Caco-2 (cell line): Measurements from ENCODE around the gene GABRG3. TPM values are rescaled to one million over a fixed set of nuclear protein-coding genes. Genes with fewer than 3 reads are reported as not detected.
A peak's percentile ranks its signal among the peaks of the same experiment; 100 is the strongest.

Source experiments
- BruUV-seq: library from RNA; stranded (reverse); fragments of 400-500 nt; replicated peaks from 2 replicates; lab custom pipeline; 2021; lab: Mats Ljungman, UMichigan
- CTCF ChIA-PET: fragments of 300-600 bp; sonication (Branson Sonifier 250); formaldehyde crosslinking; loops from one replicate; lab custom pipeline; 2022; ENCODE audit warnings: antibody characterized with exemption; lab: Charles Lee
- POLR2A ChIA-PET: fragments of 300-600 bp; sonication (Branson Sonifier 250); formaldehyde crosslinking; loops from one replicate; lab custom pipeline; 2022; ENCODE audit warnings: antibody characterized with exemption; lab: Charles Lee
- DNase-seq, 2 experiments: peaks; one replicate each; pipeline versions ENCODE4 v3.0.0 to v3.0.0-alpha.2; 2020 to 2022
- H3K27me3 ChIP-seq: replicated peaks from 2 replicates; pipeline ENCODE4 v1.6.0; 2011; ENCODE audit warnings: low read length; ENCODE audit not compliant: control insufficient read depth, insufficient read depth
- H3K36me3 ChIP-seq: 2 replicates; pipeline ENCODE4 v1.5.1; 2011; ENCODE audit warnings: low read length; ENCODE audit not compliant: control insufficient read depth, insufficient read depth
- H3K4me1 ChIP-seq: fragments of 250-450 bp; sonication (Bioruptor Pico); 2 replicates; pipeline ENCODE4 v1.5.1; 2020; ENCODE audit warnings: mild to moderate bottlenecking
- H3K4me3 ChIP-seq: 2 replicates; pipeline ENCODE4 v1.5.1; 2011; ENCODE audit warnings: low read depth, mild to moderate bottlenecking, control low read depth, low read length
- H3K9me3 ChIP-seq: fragments of 250-450 bp; sonication (Bioruptor Pico); 2 replicates; pipeline ENCODE4 v1.5.1; 2020; ENCODE audit warnings: mild to moderate bottlenecking, moderate library complexity
- H3K27ac Mint-ChIP-seq: one replicate; pipeline ENCODE4 v1.8.0; 2022; ENCODE audit warnings: mixed read lengths; ENCODE audit not compliant: unreplicated experiment
- H3K27me3 Mint-ChIP-seq: one replicate; pipeline ENCODE4 v1.8.0; 2022; ENCODE audit warnings: mixed read lengths; ENCODE audit not compliant: insufficient read depth, unreplicated experiment
- H3K36me3 Mint-ChIP-seq: one replicate; pipeline ENCODE4 v1.8.0; 2022; ENCODE audit warnings: mild to moderate bottlenecking, mixed read lengths; ENCODE audit not compliant: insufficient read depth, unreplicated experiment
- H3K4me1 Mint-ChIP-seq: one replicate; pipeline ENCODE4 v1.8.0; 2022; ENCODE audit warnings: low read depth, mixed read lengths; ENCODE audit not compliant: unreplicated experiment
- H3K4me3 Mint-ChIP-seq: one replicate; pipeline ENCODE4 v1.8.0; 2022; ENCODE audit warnings: mild to moderate bottlenecking, moderate library complexity, mixed read lengths; ENCODE audit not compliant: unreplicated experiment
- H3K9me3 Mint-ChIP-seq: one replicate; pipeline ENCODE4 v1.8.0; 2022; ENCODE audit warnings: mixed read lengths; ENCODE audit not compliant: unreplicated experiment
- CTCF ChIP-seq, 2 experiments: fragments of 200-600 bp in 1 of 2; IDR thresholded peaks; 1 replicate in 1 of 2; 2 replicates in 1 of 2; pipeline versions ENCODE4 v1.5.1 to v1.8.0; 2011 to 2022; ENCODE audit warnings: antibody characterized with exemption in 1 of 2, control low read depth in 1 of 2, inconsistent platforms in 1 of 2, low read depth in 1 of 2, low read length in 1 of 2, mild to moderate bottlenecking in 1 of 2, moderate library complexity in 1 of 2; ENCODE audit not compliant: insufficient read depth in 1 of 2, severe bottlenecking in 1 of 2, unreplicated experiment in 1 of 2
- intact Hi-C: fragments of 100-400 bp; cut with micrococcal nuclease; formaldehyde crosslinking; loops from one replicate; pipeline ENCODE4 v1.10.0; 2022; ENCODE audit not compliant: unreplicated experiment
- total RNA-seq: library from RNA; stranded (reverse); gene quantifications from 2 replicates; pipeline ENCODE4 v1.2.3, GENCODE V29; 2022

GABRG3 gene
- total RNA-seq, 1 experiment from 2014 or later: not detected

- POLR2A ChIA-PET: no interaction called here
- H3K9me3 Mint-ChIP-seq: peaks cover 68% of the 10 kb centered on the region
- no peak for TF ChIP-seq CTCF (IDR thresholded peaks at IDR 0.05; ENCODE audit: insufficient read depth in 1 of 2, low read depth in 1 of 2, low read length in 1 of 2, severe bottlenecking in 1 of 2, unreplicated experiment in 1 of 2)
Measured at GRCh38 chr15:27512281-27513001, 541.5 kb downstream of the GABRG3 start.

GRCh38 chr15:27514526-27514925 lies 543.5 kb downstream of the GABRG3 start:
- CTCF ChIA-PET: no interaction called here
- H3K27me3 Mint-ChIP-seq: no peaks in the 10 kb centered on the region
- H3K27ac Mint-ChIP-seq: no peak overlapping the region
- no peaks in the 10 kb centered on the region for H3K36me3 Mint-ChIP-seq
- no TSS peak for BruUV-seq
- H3K4me3 Mint-ChIP-seq: no peak overlapping the region
- peaks cover 65% of the 10 kb centered on the region for H3K9me3 Mint-ChIP-seq
- H3K4me3 ChIP-seq: no peak overlapping the region
- H3K4me1 Mint-ChIP-seq: no peaks in the 10 kb centered on the region
- no peak for DNase-seq
- POLR2A ChIA-PET: no interaction called here
- intact Hi-C loops: no loop called here
- no peaks in the 10 kb centered on the region for H3K36me3 ChIP-seq
- H3K4me1 ChIP-seq: no peaks in the 10 kb centered on the region
- TF ChIP-seq CTCF (IDR thresholded peaks at IDR 0.05; ENCODE audit: insufficient read depth in 1 of 2, low read depth in 1 of 2, low read length in 1 of 2, severe bottlenecking in 1 of 2, unreplicated experiment in 1 of 2): no peak
- H3K27me3 ChIP-seq: no peaks in the 10 kb centered on the region
- peaks cover 5% of the 10 kb centered on the region for H3K9me3 ChIP-seq

More at GRCh38 chr15:27512281-27513001, 541.5 kb downstream of the GABRG3 start:
- Histone ChIP-seq H3K27me3 (no peaks in the 10 kb centered on the region), H3K9me3 (peaks cover 24% of the 10 kb centered on the region), H3K36me3 (no peaks in the 10 kb centered on the region), H3K4me1 (no peaks in the 10 kb centered on the region), H3K4me3 (no peak overlapping the region)
- Mint-ChIP-seq H3K27ac (no peak overlapping the region), H3K36me3 (no peaks in the 10 kb centered on the region), H3K4me1 (no peaks in the 10 kb centered on the region), H3K4me3 (no peak overlapping the region), H3K27me3 (no peaks in the 10 kb centered on the region)
- intact Hi-C loops: no loop called here
- no peak for DNase-seq
- BruUV-seq: no TSS peak
- CTCF ChIA-PET: no interaction called here

- H3K27me3 Mint-ChIP-seq: peaks cover 3% of the 10 kb centered on the region
- BruUV-seq: no TSS peak
- H3K9me3 Mint-ChIP-seq: peaks cover 29% of the 10 kb centered on the region
- no peaks in the 10 kb centered on the region for H3K4me1 ChIP-seq
- no peak overlapping the region for H3K27ac Mint-ChIP-seq
- no peaks in the 10 kb centered on the region for H3K36me3 Mint-ChIP-seq
- DNase-seq: no peak
- no peak overlapping the region for H3K4me3 Mint-ChIP-seq
- H3K27me3 ChIP-seq: no peaks in the 10 kb centered on the region
- H3K4me1 Mint-ChIP-seq: no peaks in the 10 kb centered on the region
- intact Hi-C loops: no loop called here
- CTCF ChIA-PET: no interaction called here
- no peak overlapping the region for H3K4me3 ChIP-seq
- H3K9me3 ChIP-seq: no peaks in the 10 kb centered on the region; the same call in none of the 2 replicates
- TF ChIP-seq CTCF (IDR thresholded peaks at IDR 0.05; ENCODE audit: insufficient read depth in 1 of 2, low read depth in 1 of 2, low read length in 1 of 2, severe bottlenecking in 1 of 2, unreplicated experiment in 1 of 2): peak in 1 of 2 experiments; percentile 24
- H3K36me3 ChIP-seq: no peaks in the 10 kb centered on the region
- POLR2A ChIA-PET: no interaction called here
Measured at GRCh38 chr15:27527490-27528067, 556.6 kb downstream of the GABRG3 start.
